GM23248 (cell line): ENCODE results near the gene SLC13A1.

Source experiments
- EZH2 ChIP-seq: fragments of 200-600 bp; sonication (generic); IDR thresholded peaks from 2 replicates; pipeline ENCODE4 v1.6.1; 2018; ENCODE audit warnings: antibody characterized with exemption, mild to moderate bottlenecking; ENCODE audit not compliant: insufficient read depth, poor library complexity, severe bottlenecking
- EZH2phosphoT487 ChIP-seq: fragments of 200-600 bp; sonication (generic); IDR thresholded peaks from 2 replicates; pipeline ENCODE4 v1.6.1; 2018; ENCODE audit warnings: antibody characterized with exemption, moderate library complexity, mild to moderate bottlenecking, low read depth; ENCODE audit not compliant: insufficient read depth

DNA sequence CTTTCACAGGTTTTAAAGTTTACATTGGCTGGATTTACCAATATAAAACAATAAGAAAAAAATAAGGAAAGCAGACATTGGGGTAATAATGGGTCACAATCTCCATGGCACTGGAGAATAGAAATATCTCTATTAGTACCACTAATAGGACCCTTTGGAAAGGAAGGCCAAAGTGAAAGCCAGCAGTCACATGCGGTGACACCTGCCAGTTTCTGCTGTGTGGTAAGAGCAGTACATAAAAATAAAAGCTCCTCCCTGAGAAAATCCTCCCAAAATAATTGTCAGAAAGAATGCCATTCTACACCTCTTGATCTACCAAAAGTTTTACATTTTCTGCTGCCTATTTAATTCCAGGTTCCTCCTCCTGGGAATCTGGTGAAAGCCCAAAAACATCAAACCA, 30.4 kb upstream of the SLC13A1 start:
- TF ChIP-seq EZH2 (no peak), EZH2phosphoT487 (no peak)
